ENCODE measurements around the gene AFF3. TPM values are rescaled to one million over a fixed set of nuclear protein-coding genes. Genes with fewer than 3 reads are reported as not detected.

The AFF3 gene
- total and polyA plus RNA-seq, 2 of the 4 experiments (the other 2 are of a cell fraction) = 12.9 to 14.3 TPM

DNA sequence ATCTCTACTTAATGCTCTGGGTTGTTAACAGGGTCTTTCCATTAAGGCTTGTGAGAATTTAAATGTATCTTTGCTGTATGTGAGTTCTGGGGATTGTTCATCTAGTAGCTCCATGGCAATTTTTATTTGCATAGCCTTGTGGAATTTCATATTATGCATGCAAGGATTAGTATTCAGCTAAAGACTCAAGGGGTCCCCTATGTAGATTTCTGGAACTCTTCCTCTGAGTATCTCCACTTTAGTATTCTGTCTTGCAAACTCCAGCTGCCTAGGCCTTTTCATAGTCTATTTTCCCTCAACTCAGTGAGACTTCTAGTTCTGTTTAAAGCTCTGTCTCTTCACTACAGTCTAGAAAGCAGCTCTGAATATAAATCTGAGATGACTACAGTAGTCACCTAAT is 348.0 kb downstream of the AFF3 start:
- Histone ChIP-seq H3K18ac (ENCODE audit: low read depth, low read length) (no peak overlapping the region), H2AFZ (replicated peaks; ENCODE audit: low read length, poor library complexity) (no peak overlapping the region), H2BK15ac (ENCODE audit: low read depth, low read length) (no peak overlapping the region), H3K9me3 (ENCODE audit: control insufficient read depth, insufficient read depth, low read length) (peaks cover 6% of the 10 kb centered on the region), H4K8ac (ENCODE audit: low read depth in 2 of 2, low read length in 2 of 2) (no peak overlapping the region), H4K5ac (ENCODE audit: low read depth, low read length) (no peak overlapping the region), H3K4me2 (ENCODE audit: low read depth, low read length) (no peak overlapping the region), H3K79me1 (ENCODE audit: low read depth in 1 of 2, low read length in 2 of 2) (peaks cover 11 to 28% of the 10 kb centered on the region in 2 experiments; a peak in 3 of 4 replicates), H3K9me1 (ENCODE audit: insufficient read depth, low read length) (no peaks in the 10 kb centered on the region), H3K27me3 (ENCODE audit: control insufficient read depth, insufficient read depth, low read length) (no peaks in the 10 kb centered on the region), H2BK120ac (ENCODE audit: low read depth, low read length) (no peak overlapping the region), H2BK5ac (ENCODE audit: low read depth, low read length, poor library complexity, severe bottlenecking) (no peak overlapping the region), H2AK9ac (replicated peaks; ENCODE audit: low read depth, low read length, poor library complexity) (no peak overlapping the region), H3K4me3 (ENCODE audit: insufficient read depth, low read depth, low read length) (no peak overlapping the region), H2BK20ac (ENCODE audit: low read depth, low read length) (no peak overlapping the region), H3K56ac (ENCODE audit: extremely low read depth, insufficient read depth, low read length) (no peak overlapping the region), H3K36me3 (ENCODE audit: control insufficient read depth, insufficient read depth, low read length) (peaks cover 3% of the 10 kb centered on the region), H3K4ac (ENCODE audit: low read depth, low read length) (no peak overlapping the region), H3K14ac (replicated peaks; ENCODE audit: low read depth, low read length) (no peak overlapping the region), H3K9ac (ENCODE audit: low read depth, low read length) (no peak overlapping the region), H2AK5ac (ENCODE audit: low read depth, low read length) (no peak overlapping the region), H3K4me1 (ENCODE audit: control insufficient read depth, insufficient read depth, low read length) (peaks cover 9% of the 10 kb centered on the region), H4K91ac (ENCODE audit: insufficient read depth, low read depth, low read length) (no peak overlapping the region), H3K23ac (ENCODE audit: low read depth, low read length) (no peak overlapping the region), H4K20me1 (ENCODE audit: insufficient read depth, low read length) (no peaks in the 10 kb centered on the region), H3K27ac (ENCODE audit: insufficient read depth, low read length) (no peak overlapping the region)
- no TSS peak for BruUV-seq (replicated peaks)
- dilution Hi-C loops (cut with HindIII; ENCODE audit: low sequenced_read_pairs, unreplicated experiment) (no loop called here), intact Hi-C loops (cut with micrococcal nuclease) (no loop called here), in situ Hi-C loops (cut with MboI; ENCODE audit: low sequenced_read_pairs) (no loop called here)
- POLR2A ChIA-PET (ENCODE audit: unreplicated experiment) = no interaction called here
- no peak for TF ChIP-seq POLR2A (IDR thresholded peaks at IDR 0.05; ENCODE audit: low read depth, low read length)
- no peak for TF ChIP-seq RAD21 (IDR thresholded peaks at IDR 0.05; ENCODE audit: low read length)
- no peak for TF ChIP-seq CHD1 (IDR thresholded peaks at IDR 0.05; ENCODE audit: low read depth, low read length)
- no peak for TF ChIP-seq SMC3 (IDR thresholded peaks at IDR 0.05; ENCODE audit: low read depth, low read length)
- no peak for TF ChIP-seq MAFK (IDR thresholded peaks at IDR 0.05; ENCODE audit: low read depth, low read length)
- TF ChIP-seq CTCF (conservative IDR thresholded peaks at IDR 0.05; ENCODE audit: low read depth, low read length) = no peak
- no peak for TF ChIP-seq RFX5 (IDR thresholded peaks at IDR 0.05; ENCODE audit: low read depth, low read length)
- no peak for TF ChIP-seq NFE2L2 (IDR thresholded peaks at IDR 0.05; ENCODE audit: low read depth, low read length)
- TF ChIP-seq CEBPB (IDR thresholded peaks at IDR 0.05; ENCODE audit: low read depth, low read length) = no peak
- TF ChIP-seq, protein P1, sequence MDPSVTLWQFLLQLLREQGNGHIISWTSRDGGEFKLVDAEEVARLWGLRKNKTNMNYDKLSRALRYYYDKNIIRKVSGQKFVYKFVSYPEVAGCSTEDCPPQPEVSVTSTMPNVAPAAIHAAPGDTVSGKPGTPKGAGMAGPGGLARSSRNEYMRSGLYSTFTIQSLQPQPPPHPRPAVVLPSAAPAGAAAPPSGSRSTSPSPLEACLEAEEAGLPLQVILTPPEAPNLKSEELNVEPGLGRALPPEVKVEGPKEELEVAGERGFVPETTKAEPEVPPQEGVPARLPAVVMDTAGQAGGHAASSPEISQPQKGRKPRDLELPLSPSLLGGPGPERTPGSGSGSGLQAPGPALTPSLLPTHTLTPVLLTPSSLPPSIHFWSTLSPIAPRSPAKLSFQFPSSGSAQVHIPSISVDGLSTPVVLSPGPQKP (IDR thresholded peaks at IDR 0.05; ENCODE audit: borderline replicate concordance, low read depth, low read length) = no peak
- TF ChIP-seq RCOR1 (IDR thresholded peaks at IDR 0.05; ENCODE audit: insufficient replicate concordance, low read length) = no peak
- TF ChIP-seq FOS (IDR thresholded peaks at IDR 0.05; ENCODE audit: low read depth, low read length) = no peak
- no peak for TF ChIP-seq BHLHE40 (IDR thresholded peaks at IDR 0.05; ENCODE audit: low read depth, low read length)
- TF ChIP-seq MAZ (IDR thresholded peaks at IDR 0.05; ENCODE audit: borderline replicate concordance, low read depth, low read length) = no peak
- TF ChIP-seq, protein P2, sequence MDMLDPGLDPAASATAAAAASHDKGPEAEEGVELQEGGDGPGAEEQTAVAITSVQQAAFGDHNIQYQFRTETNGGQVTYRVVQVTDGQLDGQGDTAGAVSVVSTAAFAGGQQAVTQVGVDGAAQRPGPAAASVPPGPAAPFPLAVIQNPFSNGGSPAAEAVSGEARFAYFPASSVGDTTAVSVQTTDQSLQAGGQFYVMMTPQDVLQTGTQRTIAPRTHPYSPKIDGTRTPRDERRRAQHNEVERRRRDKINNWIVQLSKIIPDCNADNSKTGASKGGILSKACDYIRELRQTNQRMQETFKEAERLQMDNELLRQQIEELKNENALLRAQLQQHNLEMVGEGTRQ (IDR thresholded peaks at IDR 0.05; ENCODE audit: low read depth, low read length) = no peak
- TF ChIP-seq MXI1 (IDR thresholded peaks at IDR 0.05; ENCODE audit: borderline replicate concordance, low read depth, low read length) = no peak
- CTCF ChIA-PET = no interaction called here
- ATAC-seq (ENCODE audit: low read depth) (no peak), DNase-seq (no peak)

Data from IMR-90 (cell line).